IPS-18a (cell line): ENCODE measurements around the gene RNF32.
"Not testable (repeated sequence)": the region's sequence is repeated elsewhere in the genome, so short reads cannot be mapped to it uniquely, and the experiment has no call there.

Experiments
- H3K27ac ChIP-seq: one replicate; pipeline ENCODE4 v1.5.1; 2013; ENCODE audit warnings: low read length
- H3K27me3 ChIP-seq: one replicate; pipeline ENCODE4 v1.6.1; 2013; ENCODE audit warnings: mild to moderate bottlenecking, low read length; ENCODE audit not compliant: control insufficient read depth, insufficient read depth
- H3K36me3 ChIP-seq: one replicate; pipeline ENCODE4 v1.6.1; 2013; ENCODE audit warnings: low read depth, low read length; ENCODE audit not compliant: control insufficient read depth
- H3K4me1 ChIP-seq: one replicate; pipeline ENCODE4 v1.6.1; 2013; ENCODE audit warnings: low read depth, low read length; ENCODE audit not compliant: control insufficient read depth
- H3K4me3 ChIP-seq: one replicate; pipeline ENCODE4 v1.5.1; 2013; ENCODE audit warnings: low read length
- H3K9ac ChIP-seq: one replicate; pipeline ENCODE4 v1.6.1; 2013; ENCODE audit warnings: mild to moderate bottlenecking, low read length, moderate library complexity
- H3K9me3 ChIP-seq: one replicate; pipeline ENCODE4 v1.6.1; 2013; ENCODE audit warnings: low read depth, low read length; ENCODE audit not compliant: control insufficient read depth

Gene RNF32

DNA sequence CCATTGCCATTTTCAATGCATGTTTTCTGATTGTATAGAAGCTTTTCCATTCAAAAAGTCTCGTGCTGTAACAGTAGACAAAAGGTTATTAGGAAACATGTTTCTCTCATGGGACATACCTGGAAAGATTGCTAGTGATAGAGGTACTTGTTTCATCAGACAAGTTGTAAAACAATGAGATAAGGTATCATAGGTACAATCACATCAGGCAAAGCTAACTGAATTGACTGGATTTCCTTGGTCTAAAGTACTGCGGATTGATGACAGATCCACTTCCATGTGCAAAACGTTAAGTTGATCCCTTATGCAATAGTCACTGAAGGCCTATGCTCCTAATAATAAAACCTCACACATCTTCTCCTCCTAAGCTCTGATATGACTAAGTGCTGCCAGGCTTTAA lies 6.5 kb upstream of the RNF32 start:
- peaks cover 2% of the 10 kb centered on the region for H3K4me1 ChIP-seq

DNA sequence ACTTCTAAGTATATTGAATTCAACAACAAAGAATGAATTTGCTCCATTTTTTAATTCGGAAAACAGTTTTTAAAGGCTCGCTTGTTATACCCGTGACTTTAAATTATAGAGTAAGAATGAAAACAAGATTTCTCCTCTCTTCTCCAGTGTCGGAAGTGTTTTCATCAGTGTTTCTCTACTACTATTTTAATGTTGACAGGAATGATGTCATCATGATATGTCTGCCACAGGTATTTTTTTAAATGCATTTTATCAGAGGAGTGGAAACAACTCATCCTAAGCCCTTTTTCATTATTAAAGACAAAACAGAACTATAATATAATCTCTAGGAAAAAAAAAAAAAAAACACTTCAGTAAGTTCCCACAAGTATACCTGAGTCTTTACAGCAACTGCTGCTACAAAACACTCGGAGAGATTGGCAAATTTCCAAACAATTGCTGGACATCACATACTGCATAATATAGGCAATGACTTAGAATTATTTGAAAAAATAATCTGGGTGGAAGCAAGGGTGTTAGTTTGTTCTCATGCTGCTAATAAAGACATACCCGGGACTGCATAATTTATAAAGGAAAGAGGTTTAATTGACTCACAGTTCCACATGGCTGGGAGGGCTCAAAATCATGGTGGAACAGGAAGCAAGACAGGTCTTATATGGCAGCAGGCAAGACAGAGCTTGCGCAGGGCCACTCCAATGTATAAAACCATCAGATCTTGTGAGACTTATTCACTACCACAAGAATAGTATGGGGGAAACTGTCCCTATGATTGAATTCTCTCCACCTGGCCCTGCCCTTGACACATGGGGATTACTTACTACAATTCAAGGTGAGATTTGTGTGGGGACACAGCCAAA lies 4.8 kb upstream of the RNF32 start:
- no peak overlapping the region for H3K9ac ChIP-seq
- no peaks in the 10 kb centered on the region for H3K36me3 ChIP-seq
- H3K4me3 ChIP-seq: no peak overlapping the region
- no peaks in the 10 kb centered on the region for H3K9me3 ChIP-seq
- H3K27me3 ChIP-seq: peaks cover 11% of the 10 kb centered on the region
- H3K4me1 ChIP-seq: peaks cover 9% of the 10 kb centered on the region
- H3K27ac ChIP-seq: no peak overlapping the region

More for the DNA sequence above, 6.5 kb upstream of the RNF32 start:
- H3K27me3 ChIP-seq: peaks cover 2% of the 10 kb centered on the region
- no peak overlapping the region for H3K4me3 ChIP-seq
- H3K27ac ChIP-seq: no peak overlapping the region
- peaks cover 1% of the 10 kb centered on the region for H3K9me3 ChIP-seq
- no peaks in the 10 kb centered on the region for H3K36me3 ChIP-seq
- no peak overlapping the region for H3K9ac ChIP-seq

- not testable (repeated sequence) for H3K27ac ChIP-seq, H3K9me3 ChIP-seq, H3K9ac ChIP-seq, H3K4me3 ChIP-seq, H3K36me3 ChIP-seq
- Histone ChIP-seq H3K4me1 (peaks cover 14% of the 10 kb centered on the region), H3K27me3 (peaks cover 23% of the 10 kb centered on the region)
Observed at GRCh38 chr7:156637093-156637492, 3.5 kb upstream of the RNF32 start.

DNA sequence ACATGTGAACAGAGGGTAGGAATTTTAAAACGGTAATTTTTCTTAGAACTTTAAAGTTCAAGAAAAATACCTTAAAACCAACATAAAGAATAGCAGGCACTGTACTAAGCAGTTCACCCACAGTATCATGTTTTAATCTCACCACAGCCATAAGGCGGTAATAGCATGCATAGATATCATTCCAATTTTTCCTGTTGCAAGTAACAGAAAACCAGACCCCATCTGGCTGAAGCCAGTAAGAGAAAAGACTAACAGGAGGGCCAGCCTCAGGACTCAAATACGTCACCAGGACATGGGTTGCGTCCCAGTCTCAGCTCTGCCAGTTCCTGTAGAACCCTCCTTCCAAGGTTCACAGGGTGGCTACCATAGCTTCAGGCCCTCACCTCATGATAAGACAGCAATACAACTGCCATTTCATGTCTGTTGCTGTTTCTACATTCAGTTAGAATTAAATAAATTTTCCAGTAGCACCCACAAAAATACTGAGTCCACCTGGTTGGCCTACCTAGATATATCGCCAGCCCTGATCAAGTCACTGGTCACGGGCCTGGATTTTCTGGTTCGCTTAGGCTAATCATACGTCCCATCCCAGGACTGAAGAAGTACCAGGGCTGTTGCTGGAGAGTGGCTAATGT lies 2.0 kb upstream of the RNF32 start:
- Histone ChIP-seq H3K4me1 (peaks cover 14% of the 10 kb centered on the region), H3K9ac (no peak overlapping the region), H3K27me3 (peaks cover 23% of the 10 kb centered on the region), H3K9me3 (no peaks in the 10 kb centered on the region), H3K4me3 (no peak overlapping the region), H3K27ac (no peak overlapping the region), H3K36me3 (no peaks in the 10 kb centered on the region)

DNA sequence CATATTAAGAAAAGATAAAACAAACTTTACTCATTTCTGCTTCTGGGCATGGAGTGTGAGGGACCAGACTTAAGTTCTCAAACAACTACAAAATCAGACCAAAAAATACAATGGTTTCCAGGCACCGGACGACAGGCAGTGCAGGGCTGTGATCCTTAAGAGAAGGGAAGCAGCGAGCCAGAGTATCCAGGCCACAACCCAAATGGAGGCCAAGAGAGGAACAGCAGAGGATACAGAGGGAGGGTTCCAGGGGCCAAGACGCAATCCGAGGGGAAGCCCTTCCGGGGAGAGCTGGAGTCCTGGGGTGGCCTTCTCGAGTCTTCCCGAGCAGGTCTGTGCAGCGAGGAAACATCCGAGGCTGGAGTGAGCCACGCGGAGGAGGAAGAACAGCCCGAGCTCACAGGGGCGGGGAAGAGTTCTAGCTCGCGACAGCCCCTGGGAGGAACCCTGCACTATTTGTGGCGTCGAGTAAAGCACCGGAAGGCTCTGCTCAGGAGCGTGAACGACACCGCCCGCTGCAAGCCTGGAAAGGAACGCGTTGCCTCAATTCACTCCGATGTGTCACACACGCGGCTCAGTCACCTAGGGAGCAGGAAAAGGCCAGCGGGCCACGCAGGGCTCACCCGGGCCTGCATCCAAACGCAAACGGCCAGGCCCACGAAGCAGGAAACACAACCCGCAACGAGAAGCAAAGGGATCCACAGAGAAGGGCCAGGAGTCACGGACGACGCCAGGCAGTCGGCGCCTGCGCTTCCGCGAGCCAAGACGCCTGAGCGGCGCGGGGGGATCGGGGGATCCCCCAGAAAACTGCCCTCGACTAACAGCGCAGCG lies 933 bp upstream of the RNF32 start:
- Histone ChIP-seq H3K9me3 (no peaks in the 10 kb centered on the region), H3K27ac (no peak overlapping the region), H3K4me3 (peak overlapping the region; percentile 88), H3K36me3 (no peaks in the 10 kb centered on the region), H3K4me1 (peaks cover 14% of the 10 kb centered on the region), H3K9ac (peak overlapping the region; percentile 54), H3K27me3 (peaks cover 23% of the 10 kb centered on the region)

DNA sequence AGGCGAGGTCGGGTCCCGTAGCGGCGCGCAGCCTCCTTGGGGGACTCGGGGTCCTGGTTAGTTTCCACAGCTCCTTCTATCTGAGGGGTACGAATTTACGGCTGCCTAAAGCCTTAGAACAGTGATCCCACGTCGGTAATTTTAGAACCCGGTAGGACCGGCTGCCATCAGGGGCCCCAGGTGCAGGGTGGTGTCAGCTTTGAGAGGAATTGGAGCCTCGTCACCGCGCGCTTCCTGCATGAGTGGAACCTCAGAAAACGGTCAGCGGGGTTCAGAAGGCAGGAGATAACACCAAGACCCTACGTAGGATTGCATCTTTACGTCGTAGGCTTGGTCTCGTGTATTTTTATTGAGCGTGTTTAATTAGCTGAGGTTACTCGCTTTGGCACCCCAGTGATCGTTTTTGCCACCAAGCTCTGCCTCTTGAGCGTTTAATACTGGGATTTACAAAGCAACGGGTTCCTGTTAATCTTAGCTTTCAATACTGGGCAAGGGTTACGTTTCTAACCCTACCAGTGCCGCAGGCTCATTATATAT lies 443 bp downstream of the RNF32 start:
- Histone ChIP-seq H3K4me1 (peaks cover 14% of the 10 kb centered on the region), H3K9me3 (no peaks in the 10 kb centered on the region), H3K4me3 (peak overlapping the region; percentile 88), H3K27ac (no peak overlapping the region), H3K9ac (peak overlapping the region; percentile 76), H3K36me3 (no peaks in the 10 kb centered on the region), H3K27me3 (peaks cover 23% of the 10 kb centered on the region)

DNA sequence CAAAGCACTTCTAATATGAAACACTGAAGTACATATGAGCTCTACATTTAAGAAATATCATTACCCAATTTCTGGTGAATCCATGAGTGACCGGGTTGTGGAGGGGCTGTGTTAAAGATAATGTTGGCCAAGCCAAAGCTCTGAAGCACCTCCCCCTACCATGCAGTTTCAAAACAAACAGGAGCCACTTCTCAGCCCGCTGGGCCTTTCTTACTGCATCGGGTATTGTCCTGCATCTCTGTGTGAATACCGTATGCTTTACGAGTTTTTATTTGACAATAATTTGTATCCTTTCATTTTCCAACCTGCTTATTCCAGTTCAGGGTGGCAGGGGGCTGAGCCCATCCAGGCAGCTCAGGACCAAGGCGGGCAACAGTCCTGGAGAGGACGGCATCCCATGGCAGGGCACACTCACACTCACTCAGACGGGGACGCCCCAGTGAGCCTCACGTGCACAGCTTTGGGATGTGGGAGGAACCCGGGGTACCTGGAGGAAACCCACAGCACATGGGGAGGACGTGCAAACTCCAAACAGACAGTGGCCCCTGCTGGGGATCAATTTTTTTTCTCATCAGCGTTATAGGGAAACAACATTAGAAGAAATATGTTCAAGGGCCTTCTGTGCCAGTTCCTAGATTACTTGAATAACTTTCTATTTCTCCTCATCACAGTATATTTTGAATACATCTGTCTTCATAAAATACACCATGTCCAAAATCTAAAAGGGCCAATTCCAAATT lies 1.9 kb downstream of the RNF32 start:
- no peak overlapping the region for H3K9ac ChIP-seq
- H3K36me3 ChIP-seq: no peaks in the 10 kb centered on the region
- peaks cover 23% of the 10 kb centered on the region for H3K27me3 ChIP-seq
- no peak overlapping the region for H3K27ac ChIP-seq
- H3K4me3 ChIP-seq: no peak overlapping the region
- H3K9me3 ChIP-seq: no peaks in the 10 kb centered on the region
- H3K4me1 ChIP-seq: peaks cover 14% of the 10 kb centered on the region

DNA sequence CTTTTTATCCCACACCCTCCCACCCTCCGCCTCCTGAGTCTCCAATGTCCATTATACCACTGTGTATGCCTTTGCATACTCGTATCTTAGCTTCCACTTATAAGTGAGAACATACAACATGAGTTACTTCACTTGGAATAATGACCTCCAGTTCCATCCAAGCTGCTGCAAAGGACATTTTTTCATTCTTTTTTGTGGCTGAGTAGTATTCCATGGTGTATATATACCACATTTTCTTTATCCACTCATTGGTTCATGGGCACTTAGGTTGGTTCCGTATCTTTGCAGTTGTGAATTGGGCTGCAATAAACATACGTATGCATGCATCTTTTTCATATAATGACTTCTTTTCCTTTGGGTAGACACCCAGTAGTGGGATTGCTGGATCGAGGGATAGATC lies 6.8 kb downstream of the RNF32 start:
- H3K27me3 ChIP-seq, H3K36me3 ChIP-seq, H3K9ac ChIP-seq, H3K27ac ChIP-seq, H3K4me3 ChIP-seq, H3K4me1 ChIP-seq, H3K9me3 ChIP-seq: not testable (repeated sequence)

- Histone ChIP-seq H3K36me3 (no peaks in the 10 kb centered on the region), H3K9me3 (no peaks in the 10 kb centered on the region), H3K4me1 (peaks cover 3% of the 10 kb centered on the region), H3K9ac (no peak overlapping the region), H3K4me3 (no peak overlapping the region), H3K27ac (no peak overlapping the region), H3K27me3 (no peaks in the 10 kb centered on the region)
Observed at GRCh38 chr7:156650042-156650441, 9.5 kb downstream of the RNF32 start.

- H3K9ac ChIP-seq: no peak overlapping the region
- H3K4me1 ChIP-seq: peaks cover 3% of the 10 kb centered on the region
- no peak overlapping the region for H3K27ac ChIP-seq
- no peaks in the 10 kb centered on the region for H3K36me3 ChIP-seq
- no peaks in the 10 kb centered on the region for H3K27me3 ChIP-seq
- H3K9me3 ChIP-seq: no peaks in the 10 kb centered on the region
- no peak overlapping the region for H3K4me3 ChIP-seq
Observed at GRCh38 chr7:156651474-156651873, 10.9 kb downstream of the RNF32 start.
